ENCODE measurements around the gene ZNF865.

Gene ZNF865

DNA sequence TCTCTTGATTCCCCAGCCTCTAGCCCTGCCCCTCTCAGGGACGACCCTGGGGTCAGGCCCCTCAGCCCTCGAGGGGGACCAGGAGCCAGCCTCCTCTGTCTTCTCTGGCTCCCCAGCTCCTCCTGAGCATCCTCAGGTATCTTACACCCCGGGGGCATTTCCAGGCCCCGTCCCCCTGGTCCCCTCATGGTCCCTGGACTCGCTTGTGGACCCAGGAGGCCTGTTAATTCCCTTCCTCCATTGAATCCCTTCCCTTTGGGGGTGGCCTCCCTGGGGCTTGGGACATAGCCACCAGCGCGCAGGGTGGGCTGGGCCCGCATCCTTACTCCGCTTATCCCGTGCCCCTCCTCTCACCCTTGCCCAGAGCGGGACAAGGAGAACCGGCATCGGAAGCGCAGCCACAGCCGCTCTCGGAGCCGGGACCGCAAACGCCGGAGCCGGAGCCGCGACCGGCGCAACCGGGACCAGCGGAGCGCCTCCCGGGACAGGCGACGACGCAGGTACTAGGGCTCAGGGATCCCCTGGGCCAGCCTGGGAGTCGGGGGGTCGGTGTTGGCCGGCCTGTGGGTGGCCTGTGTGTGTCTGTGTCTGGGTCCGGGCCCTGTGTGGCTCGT is 53.5 kb downstream of the ZNF865 start:
- DNase-seq (ENCODE audit: low read depth), result no peak

DNA sequence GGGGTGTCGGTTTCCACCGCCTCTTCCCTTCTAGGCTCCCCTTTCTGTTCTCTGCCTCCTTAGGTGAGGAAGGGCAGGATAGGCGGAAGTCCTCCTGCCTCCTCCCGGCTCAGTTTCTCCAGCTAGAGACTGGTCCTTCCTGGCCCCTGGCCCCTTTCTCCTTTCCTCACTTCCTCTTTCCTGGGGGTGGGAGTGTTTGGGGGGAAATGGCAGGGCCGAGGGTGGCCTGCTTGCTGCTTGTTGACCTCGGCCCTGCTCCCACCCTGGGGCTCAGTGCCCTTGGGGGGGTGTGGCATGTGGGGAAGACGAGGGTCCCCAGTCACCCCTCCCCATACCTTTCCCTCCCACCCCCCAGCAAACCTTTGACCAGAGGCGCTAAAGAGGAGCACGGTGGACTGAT is 54.4 kb downstream of the ZNF865 start:
- no peak for DNase-seq (ENCODE audit: low read depth)

DNA sequence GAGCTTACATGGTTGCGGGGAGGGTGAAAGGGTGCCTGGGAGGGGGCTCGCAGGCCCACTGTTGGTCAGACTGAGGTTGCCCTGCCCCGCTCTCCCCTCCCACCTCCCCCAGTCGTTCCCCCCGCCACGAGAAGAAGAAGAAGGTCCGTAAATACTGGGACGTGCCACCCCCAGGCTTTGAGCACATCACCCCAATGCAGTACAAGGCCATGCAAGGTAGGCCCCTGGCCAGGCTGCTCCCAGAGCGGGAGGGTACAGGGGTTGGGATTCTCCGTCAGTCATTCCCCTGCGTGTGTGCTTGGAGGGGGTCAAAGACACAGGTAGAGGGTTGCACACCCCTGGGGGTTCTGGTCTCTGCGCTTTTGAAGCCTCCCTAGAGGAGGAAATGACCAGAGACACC is 55.0 kb downstream of the ZNF865 start:
- DNase-seq (ENCODE audit: low read depth), result no peak

DNA sequence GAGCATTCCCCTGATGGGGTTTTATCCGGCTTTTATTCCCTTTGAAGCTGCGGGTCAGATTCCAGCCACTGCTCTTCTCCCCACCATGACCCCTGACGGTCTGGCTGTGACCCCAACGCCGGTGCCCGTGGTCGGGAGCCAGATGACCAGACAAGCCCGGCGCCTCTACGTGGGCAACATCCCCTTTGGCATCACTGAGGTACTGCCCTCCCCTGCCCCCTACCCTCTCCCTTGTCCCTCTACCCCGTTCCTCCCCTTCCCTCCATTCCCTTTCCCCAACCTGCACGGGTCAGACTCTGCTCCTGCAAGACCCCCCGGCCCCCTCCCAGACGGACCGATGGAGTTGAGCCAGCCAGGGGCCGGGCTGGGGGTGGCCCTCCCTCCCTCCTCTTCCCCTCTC is 55.5 kb downstream of the ZNF865 start:
- no peak for DNase-seq (ENCODE audit: low read depth)

DNA sequence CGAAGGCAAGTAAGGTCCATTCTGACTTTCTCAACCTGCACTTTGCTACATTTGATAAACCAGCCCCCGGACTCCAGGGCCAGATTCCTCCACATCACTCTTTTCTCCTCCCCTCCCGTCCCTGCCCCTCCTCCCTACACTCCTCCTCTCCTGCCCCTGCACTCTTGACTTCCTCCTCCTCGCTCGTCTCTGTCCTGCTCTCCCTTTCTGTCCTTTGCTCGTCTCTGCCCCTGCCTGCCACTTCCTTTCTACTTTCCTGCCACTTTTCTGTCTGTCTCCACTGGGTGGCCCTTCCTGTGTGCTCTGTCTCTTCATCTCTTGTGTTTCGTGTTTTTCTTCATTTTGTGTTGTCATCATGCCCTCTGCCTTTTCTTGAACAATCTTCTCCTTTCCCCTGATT is 56.4 kb downstream of the ZNF865 start:
- no peak for DNase-seq (ENCODE audit: low read depth)

DNA sequence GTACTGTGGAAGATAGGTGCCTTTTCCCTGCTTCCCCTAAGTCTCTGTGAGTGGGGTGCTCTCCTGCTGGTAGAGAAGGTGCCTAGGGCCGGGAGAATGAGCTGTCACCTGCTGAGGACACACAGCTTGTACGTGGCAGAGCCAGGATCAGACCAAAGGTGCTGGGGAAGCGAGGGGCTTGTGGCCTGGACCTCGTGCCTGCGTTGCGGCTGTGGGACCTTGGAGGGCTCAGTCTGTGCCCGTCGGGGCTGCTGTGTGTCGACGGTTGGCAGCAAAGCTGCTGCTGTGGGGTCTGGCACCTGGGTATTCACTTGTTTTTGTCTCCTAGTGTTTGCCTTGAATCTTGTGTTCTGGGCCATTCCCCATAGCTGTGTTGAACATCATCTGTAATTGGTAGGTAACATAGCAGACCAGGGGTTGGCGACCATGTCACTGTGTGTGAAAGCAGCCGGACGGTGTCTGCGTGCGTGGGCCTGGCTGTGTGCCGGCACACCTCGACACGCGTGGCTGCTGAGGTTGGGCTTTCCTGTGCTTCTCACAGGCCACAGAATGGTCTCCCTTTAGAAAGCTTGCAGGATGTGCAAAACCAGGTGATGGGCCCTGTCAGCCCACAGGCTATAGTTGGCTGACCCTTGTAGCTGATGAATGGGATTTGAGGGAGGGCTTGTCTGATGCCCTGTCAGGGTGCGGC is 58.5 kb downstream of the ZNF865 start:
- DNase-seq (ENCODE audit: low read depth), result no peak

DNA sequence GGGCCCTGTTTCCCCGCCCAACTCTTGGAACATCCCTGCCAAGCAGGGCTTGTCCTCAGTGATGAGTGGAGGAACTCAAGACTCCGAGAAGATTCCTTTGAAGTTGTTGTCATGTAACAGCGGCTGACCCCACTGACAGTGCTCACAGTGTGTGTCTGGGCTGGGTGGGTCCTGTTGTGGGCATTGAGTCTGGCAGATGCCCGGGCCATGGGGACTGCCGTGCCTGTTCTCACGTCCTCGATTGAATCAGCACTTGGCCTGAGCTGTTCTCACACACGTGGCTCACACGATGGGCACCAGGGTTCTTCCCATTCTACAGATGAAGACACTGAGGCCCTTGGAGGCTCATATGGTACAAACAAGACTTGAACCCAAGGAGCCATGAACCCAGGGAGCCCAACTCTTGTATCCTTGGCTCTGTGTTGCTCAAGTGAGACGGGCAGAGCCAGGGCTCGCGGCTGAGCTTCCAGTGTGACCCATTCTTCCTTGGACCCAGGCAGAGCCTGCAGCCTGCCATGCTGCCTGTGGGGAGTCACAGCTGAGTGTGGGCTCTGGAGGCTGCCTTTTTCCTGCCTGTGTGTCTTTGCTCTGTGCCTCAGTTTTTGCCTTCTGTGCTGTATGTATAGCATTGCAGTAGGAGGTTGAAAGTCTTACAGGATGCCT is 61.0 kb downstream of the ZNF865 start:
- no peak for DNase-seq (ENCODE audit: low read depth)

All from amniotic epithelial cell (primary cell).